Gastroesophageal sphincter (tissue), 4 donors: ENCODE data around the gene ANP32B. TPM values are rescaled to one million over a fixed set of nuclear protein-coding genes. Genes with fewer than 3 reads are reported as not detected.
A peak's percentile ranks its signal among the peaks of the same experiment; 100 is the strongest.
"Not testable (repeated sequence)": the region's sequence is repeated elsewhere in the genome, so short reads cannot be mapped to it uniquely, and the experiment has no call there.

ENCODE experiments used
- ATAC-seq: fragments of 150-250 bp; one replicate; pipeline ENCODE4 v1.9.1; 2016; ENCODE audit warnings: mild to moderate bottlenecking, moderate library complexity
- H3K27ac ChIP-seq, 4 donors: fragments of 200-600 bp; sonication (generic) in 3 of 4; 1 replicate in 3 of 4; 2 replicates in 1 of 4; pipeline ENCODE4 v1.5.1; 2016 to 2019
- H3K27me3 ChIP-seq: fragments of 200-600 bp; sonication (generic); one replicate; pipeline ENCODE4 v1.5.1; 2019
- H3K36me3 ChIP-seq, 2 donors: fragments of 200-600 bp; sonication (generic); one replicate each; pipeline ENCODE4 v1.5.1; 2019; ENCODE audit warnings: control low read depth in 1 of 2
- H3K4me1 ChIP-seq, 3 donors: fragments of 200-600 bp; sonication (generic); 1 replicate in 2 of 3; 2 replicates in 1 of 3; pipeline ENCODE4 v1.5.1; 2016 to 2019; ENCODE audit warnings: control low read depth in 2 of 3
- H3K4me3 ChIP-seq, 2 donors: fragments of 200-600 bp; sonication (generic); one replicate each; pipeline ENCODE4 v1.5.1; 2019; ENCODE audit warnings: mild to moderate bottlenecking in 1 of 2, moderate library complexity in 1 of 2
- H3K9me3 ChIP-seq, 3 donors: fragments of 200-600 bp; sonication (generic); one replicate each; pipeline ENCODE4 v1.5.1; 2017 to 2019; ENCODE audit warnings: control low read depth in 2 of 3
- CTCF ChIP-seq, 4 experiments: fragments of 200-600 bp in 2 of 4; fragments of 450-650 bp in 2 of 4; sonication (generic) in 1 of 4; IDR thresholded peaks; one replicate each; pipeline ENCODE4 v1.5.1; 2017 to 2019; ENCODE audit warnings: antibody characterized with exemption in 4 of 4, mild to moderate bottlenecking in 2 of 4, moderate library complexity in 2 of 4
- EP300 ChIP-seq: sonication (generic); formaldehyde crosslinking; IDR thresholded peaks from one replicate; pipeline ENCODE4 v1.6.1; 2017; ENCODE audit warnings: antibody characterized with exemption, mild to moderate bottlenecking
- POLR2A ChIP-seq, 2 donors: fragments of 450-650 bp; IDR thresholded peaks; one replicate each; pipeline ENCODE4 v1.6.1; 2017; ENCODE audit warnings: antibody characterized with exemption in 2 of 2, mild to moderate bottlenecking in 2 of 2, moderate library complexity in 1 of 2
- POLR2AphosphoS5 ChIP-seq: sonication (generic); formaldehyde crosslinking; IDR thresholded peaks from one replicate; pipeline ENCODE4 v1.6.1; 2017; ENCODE audit warnings: antibody characterized with exemption
- WGBS, 2 donors: methylation state at CpG; one replicate each; pipeline ENCODE4 v1.1.5; 2018; ENCODE audit warnings: low coverage in 1 of 2; 5-methylcytosine and 5-hydroxymethylcytosine counted together
- total RNA-seq, 4 donors: library from RNA; depleted of rRNA; stranded (reverse); fragments of >200 nt; gene quantifications; one replicate each; pipeline ENCODE4 v1.1.0, GENCODE V29; 2016

Gene ANP32B
- total RNA-seq, 4 donors from 2014 or later, result 33.0 to 41.0 (median 36.1) TPM

GRCh38 chr9:97944612-97945011, 38.5 kb upstream of the ANP32B start:
- TF ChIP-seq POLR2A (IDR thresholded peaks at IDR 0.05) (no peak), CTCF (IDR thresholded peaks at IDR 0.05) (no peak), EP300 (no peak), POLR2AphosphoS5 (no peak)
- Histone ChIP-seq H3K4me1 (no peaks in the 10 kb centered on the region), H3K36me3 (no peaks in the 10 kb centered on the region), H3K4me3 (no peak overlapping the region), H3K27ac (no peak overlapping the region), H3K9me3 (no peaks in the 10 kb centered on the region), H3K27me3 (peaks cover 3% of the 10 kb centered on the region)
- 71 to 76% methylated on average over 3 of the region's 3 CpGs for WGBS, 2 donors
- ATAC-seq, result no peak

DNA sequence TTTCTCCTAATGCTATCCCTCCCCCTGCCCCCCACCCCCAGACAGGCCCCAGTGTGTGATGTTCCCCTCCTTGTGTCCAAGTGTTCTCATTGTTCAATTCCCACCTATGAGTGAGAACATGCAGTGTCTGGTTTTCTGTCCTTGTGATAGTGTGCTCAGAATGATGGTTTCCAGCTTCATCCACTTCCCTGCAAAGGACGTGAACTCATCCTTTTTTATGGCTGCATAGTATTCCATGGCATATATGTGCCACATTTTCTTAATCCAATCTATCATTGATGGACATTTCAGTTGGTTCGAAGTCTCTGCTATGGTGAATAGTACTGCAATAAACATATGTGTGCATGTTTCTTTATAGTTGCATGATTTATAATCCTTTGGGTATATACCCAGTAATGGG, 37.7 kb upstream of the ANP32B start:
- H3K9me3 ChIP-seq, H3K4me1 ChIP-seq, H3K36me3 ChIP-seq, H3K4me3 ChIP-seq, H3K27me3 ChIP-seq, ATAC-seq, H3K27ac ChIP-seq: not testable (repeated sequence)
- 66 to 94% methylated on average over 2 of the region's 2 CpGs for WGBS, 2 donors

DNA sequence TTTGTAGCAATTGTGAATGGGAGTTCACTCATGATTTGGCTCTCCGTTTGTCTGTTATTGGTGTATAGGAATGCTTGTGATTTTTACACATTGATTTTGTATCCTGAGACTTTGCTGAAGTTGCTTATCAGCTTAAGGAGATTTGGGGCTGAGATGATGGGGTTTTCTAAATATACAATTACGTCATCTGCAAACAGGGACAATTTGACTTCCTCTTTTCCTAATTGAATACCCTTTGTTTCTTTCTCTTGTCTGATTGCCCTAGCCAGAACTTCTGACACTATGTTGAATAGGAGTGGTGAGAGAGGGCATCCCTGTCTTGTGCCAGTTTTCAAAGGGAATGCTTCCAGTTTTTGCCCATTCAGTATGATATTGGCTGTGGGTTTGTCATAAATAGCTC, 36.0 kb upstream of the ANP32B start:
- not testable (repeated sequence) for H3K4me3 ChIP-seq, H3K27ac ChIP-seq, H3K36me3 ChIP-seq, H3K4me1 ChIP-seq, H3K9me3 ChIP-seq, ATAC-seq
- 67% methylated on average over 1 of the region's 2 CpGs; no CpG with 5 or more reads in 1 of the 2 donors for WGBS, 2 donors
- peaks cover 20% of the 10 kb centered on the region for H3K27me3 ChIP-seq

- H3K36me3 ChIP-seq, H3K4me3 ChIP-seq, H3K9me3 ChIP-seq, H3K27ac ChIP-seq, ATAC-seq, H3K4me1 ChIP-seq: not testable (repeated sequence)
- peaks cover 28% of the 10 kb centered on the region for H3K27me3 ChIP-seq
- no CpG with 5 or more reads among the region's 5 CpGs for WGBS, 2 donors
These were observed 32.3 kb upstream of the ANP32B start for GRCh38 chr9:97950873-97951272.

- Histone ChIP-seq H3K36me3 (no peaks in the 10 kb centered on the region), H3K4me1 (no peaks in the 10 kb centered on the region), H3K27me3 (peaks cover 28% of the 10 kb centered on the region), H3K27ac (no peak overlapping the region), H3K4me3 (no peak overlapping the region), H3K9me3 (peaks cover 0 to 8% (median 0%) of the 10 kb centered on the region in 3 donors)
- TF ChIP-seq POLR2A (IDR thresholded peaks at IDR 0.05) (no peak), CTCF (IDR thresholded peaks at IDR 0.05) (peak in 1 of 4 experiments; percentile 30)
- no peak for ATAC-seq
These were observed 28.6 kb upstream of the ANP32B start for GRCh38 chr9:97954550-97954989.

GRCh38 chr9:97956331-97956730, 26.8 kb upstream of the ANP32B start:
- Histone ChIP-seq H3K9me3 (no peaks in the 10 kb centered on the region), H3K27ac (no peak overlapping the region), H3K27me3 (peaks cover 14% of the 10 kb centered on the region), H3K4me3 (no peak overlapping the region), H3K4me1 (no peaks in the 10 kb centered on the region), H3K36me3 (no peaks in the 10 kb centered on the region)
- TF ChIP-seq CTCF (IDR thresholded peaks at IDR 0.05), result no peak
- TF ChIP-seq POLR2AphosphoS5, result no peak
- no peak for TF ChIP-seq EP300
- TF ChIP-seq POLR2A (IDR thresholded peaks at IDR 0.05), result no peak
- no peak for ATAC-seq
